SU-DHL-6 (cell line): Measurements from ENCODE around the gene CYSTM1.

Experiments
- H2AFZ ChIP-seq: fragments of 200-600 bp; sonication (generic); 2 replicates; pipeline ENCODE4 v1.6.1; 2014; ENCODE audit warnings: low read depth, mild to moderate bottlenecking, moderate library complexity, mixed read lengths, antibody characterized with exemption, low read length; ENCODE audit not compliant: severe bottlenecking
- H3F3A ChIP-seq: fragments of 200-600 bp; shearing (Covaris generic); 2 replicates; pipeline ENCODE4 v1.6.0; 2016; ENCODE audit warnings: antibody characterized with exemption, mild to moderate bottlenecking; ENCODE audit not compliant: insufficient read depth
- H3K27ac ChIP-seq: fragments of 200-600 bp; sonication (generic); 2 replicates; pipeline ENCODE4 v1.5.1; 2016; ENCODE audit warnings: low read depth, mild to moderate bottlenecking, low read length, moderate library complexity, mixed read lengths
- H3K27me3 ChIP-seq: fragments of 200-600 bp; sonication (generic), shearing (Covaris generic); 2 replicates; pipeline ENCODE4 v1.6.0; 2014; ENCODE audit warnings: mild to moderate bottlenecking, low read length
- H3K36me3 ChIP-seq: fragments of 200-600 bp; sonication (generic); 2 replicates; pipeline ENCODE4 v1.6.1; 2014; ENCODE audit warnings: mild to moderate bottlenecking, low read length, mixed read lengths
- H3K4me2 ChIP-seq: fragments of 300-600, 200-600 bp; shearing (Covaris generic), sonication (generic); 2 replicates; pipeline ENCODE4 v1.6.0; 2014; ENCODE audit warnings: low read length, low read depth, mild to moderate bottlenecking; ENCODE audit not compliant: poor library complexity, severe bottlenecking
- H3K4me3 ChIP-seq: fragments of 200-600 bp; sonication (generic); 2 replicates; pipeline ENCODE4 v1.5.1; 2014; ENCODE audit warnings: antibody characterized with exemption, low read length, mild to moderate bottlenecking, mixed read lengths; ENCODE audit not compliant: insufficient read depth, poor library complexity, severe bottlenecking
- H3K79me2 ChIP-seq: fragments of 200-600 bp; sonication (generic); 2 replicates; pipeline ENCODE4 v1.6.1; 2014; ENCODE audit warnings: mild to moderate bottlenecking, low read length, moderate library complexity; ENCODE audit not compliant: insufficient read depth
- H3K9ac ChIP-seq: fragments of 200-600 bp; sonication (generic); 2 replicates; pipeline ENCODE4 v1.7.0; 2014; ENCODE audit warnings: mild to moderate bottlenecking, low read length
- H3K9me2 ChIP-seq: fragments of 200-600 bp; sonication (generic); replicated peaks from 2 replicates; pipeline ENCODE4 v1.6.1; 2014; ENCODE audit warnings: low read length; ENCODE audit not compliant: insufficient read depth
- H3K9me3 ChIP-seq: fragments of 200-600 bp; sonication (generic); 2 replicates; pipeline ENCODE4 v1.6.1; 2014; ENCODE audit warnings: low read length, mixed read lengths; ENCODE audit not compliant: insufficient read depth
- H4K20me1 ChIP-seq: fragments of 200-600 bp; sonication (generic); 2 replicates; pipeline ENCODE4 v1.6.1; 2014; ENCODE audit warnings: low read depth, mild to moderate bottlenecking, antibody characterized with exemption, low read length, moderate library complexity, mixed read lengths
- EZH2phosphoT487 ChIP-seq: fragments of 200-600 bp; sonication (generic), shearing (Covaris generic); conservative IDR thresholded peaks from 2 replicates; pipeline ENCODE4 v1.6.1; 2018; ENCODE audit warnings: mild to moderate bottlenecking, antibody characterized with exemption, low read length, moderate library complexity, mixed read lengths
- TF ChIP-seq, protein P1 (sequence below): fragments of 200-600 bp; sonication (generic); IDR thresholded peaks from one replicate; pipeline ENCODE4 v1.5.1; 2017; ENCODE audit warnings: antibody characterized with exemption, mild to moderate bottlenecking, low read length, moderate library complexity; ENCODE audit not compliant: insufficient read depth, poor library complexity, severe bottlenecking

Gene CYSTM1

GRCh38 chr5:140136624-140137023 is 38.4 kb upstream of the CYSTM1 start:
- no peak overlapping the region for H3K4me3 ChIP-seq
- no peaks in the 10 kb centered on the region for H3K27me3 ChIP-seq
- no peaks in the 10 kb centered on the region for H3K9me3 ChIP-seq
- H2AFZ ChIP-seq, result no peak overlapping the region
- no peaks in the 10 kb centered on the region; the same call in 1 of the 2 replicates for H4K20me1 ChIP-seq
- H3K9me2 ChIP-seq, result no peaks in the 10 kb centered on the region
- H3K79me2 ChIP-seq, result no peaks in the 10 kb centered on the region
- TF ChIP-seq, protein P1, sequence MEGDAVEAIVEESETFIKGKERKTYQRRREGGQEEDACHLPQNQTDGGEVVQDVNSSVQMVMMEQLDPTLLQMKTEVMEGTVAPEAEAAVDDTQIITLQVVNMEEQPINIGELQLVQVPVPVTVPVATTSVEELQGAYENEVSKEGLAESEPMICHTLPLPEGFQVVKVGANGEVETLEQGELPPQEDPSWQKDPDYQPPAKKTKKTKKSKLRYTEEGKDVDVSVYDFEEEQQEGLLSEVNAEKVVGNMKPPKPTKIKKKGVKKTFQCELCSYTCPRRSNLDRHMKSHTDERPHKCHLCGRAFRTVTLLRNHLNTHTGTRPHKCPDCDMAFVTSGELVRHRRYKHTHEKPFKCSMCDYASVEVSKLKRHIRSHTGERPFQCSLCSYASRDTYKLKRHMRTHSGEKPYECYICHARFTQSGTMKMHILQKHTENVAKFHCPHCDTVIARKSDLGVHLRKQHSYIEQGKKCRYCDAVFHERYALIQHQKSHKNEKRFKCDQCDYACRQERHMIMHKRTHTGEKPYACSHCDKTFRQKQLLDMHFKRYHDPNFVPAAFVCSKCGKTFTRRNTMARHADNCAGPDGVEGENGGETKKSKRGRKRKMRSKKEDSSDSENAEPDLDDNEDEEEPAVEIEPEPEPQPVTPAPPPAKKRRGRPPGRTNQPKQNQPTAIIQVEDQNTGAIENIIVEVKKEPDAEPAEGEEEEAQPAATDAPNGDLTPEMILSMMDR, result no peak
- no peak for TF ChIP-seq EZH2phosphoT487
- H3K9ac ChIP-seq, result no peak overlapping the region
- H3F3A ChIP-seq, result no peaks in the 10 kb centered on the region
- no peak overlapping the region for H3K4me2 ChIP-seq
- no peak overlapping the region for H3K27ac ChIP-seq
- no peaks in the 10 kb centered on the region for H3K36me3 ChIP-seq

DNA sequence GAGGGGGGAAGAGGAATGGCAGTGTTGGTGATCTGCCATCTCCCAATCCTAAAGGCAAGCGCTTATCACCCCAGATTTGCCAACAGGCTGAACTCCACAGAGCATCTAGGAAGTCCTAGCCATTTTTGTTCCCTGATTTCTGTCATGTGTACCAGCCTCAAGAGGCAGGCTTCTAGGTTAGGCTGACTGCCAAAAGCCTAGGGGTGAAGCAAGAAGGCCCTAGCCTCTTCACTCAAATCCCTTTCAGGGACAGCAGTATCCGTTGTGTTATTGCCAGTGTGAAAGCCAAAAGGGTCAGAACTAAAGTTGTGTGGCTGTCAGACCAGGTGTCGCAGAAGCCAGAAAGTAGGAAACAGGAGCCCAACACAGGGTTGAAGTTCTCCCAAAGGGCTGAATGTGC is 34.6 kb upstream of the CYSTM1 start:
- no peaks in the 10 kb centered on the region for H3K79me2 ChIP-seq
- no peaks in the 10 kb centered on the region for H3F3A ChIP-seq
- H3K9me3 ChIP-seq, result no peaks in the 10 kb centered on the region
- H3K4me3 ChIP-seq, result no peak overlapping the region
- H3K9ac ChIP-seq, result no peak overlapping the region
- no peaks in the 10 kb centered on the region for H3K36me3 ChIP-seq
- no peak overlapping the region for H3K4me2 ChIP-seq
- H3K9me2 ChIP-seq, result no peaks in the 10 kb centered on the region
- no peak overlapping the region for H2AFZ ChIP-seq
- no peak overlapping the region for H3K27ac ChIP-seq
- H4K20me1 ChIP-seq, result no peaks in the 10 kb centered on the region; the same call in 1 of the 2 replicates
- H3K27me3 ChIP-seq, result no peaks in the 10 kb centered on the region
- TF ChIP-seq EZH2phosphoT487, result no peak
- TF ChIP-seq, protein P1, result no peak

DNA sequence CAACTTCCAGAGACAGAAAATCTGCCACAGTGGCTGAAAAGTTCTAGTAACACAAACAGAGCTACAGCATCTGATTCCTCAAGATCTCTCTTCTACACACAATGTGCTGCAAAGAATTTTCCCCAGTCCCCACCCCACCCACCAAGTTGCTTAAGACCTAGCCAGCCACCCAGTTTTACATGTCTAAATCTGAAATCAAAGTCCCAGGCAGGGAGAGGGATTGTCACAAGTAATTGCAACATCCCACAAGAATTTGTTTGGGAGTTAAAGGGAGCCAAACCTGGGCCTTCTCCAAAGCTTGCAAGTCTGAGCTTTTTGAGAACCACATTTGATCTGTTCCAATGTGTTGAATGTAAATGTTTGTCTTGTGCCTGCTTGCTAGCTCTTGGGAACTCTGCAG is 33.7 kb upstream of the CYSTM1 start:
- H4K20me1 ChIP-seq, result no peaks in the 10 kb centered on the region; the same call in 1 of the 2 replicates
- no peak overlapping the region for H2AFZ ChIP-seq
- H3K27ac ChIP-seq, result no peak overlapping the region
- H3F3A ChIP-seq, result no peaks in the 10 kb centered on the region
- H3K9ac ChIP-seq, result no peak overlapping the region
- no peaks in the 10 kb centered on the region for H3K27me3 ChIP-seq
- no peaks in the 10 kb centered on the region for H3K36me3 ChIP-seq
- H3K9me2 ChIP-seq, result no peaks in the 10 kb centered on the region
- H3K9me3 ChIP-seq, result no peaks in the 10 kb centered on the region
- TF ChIP-seq, protein P1, result no peak
- TF ChIP-seq EZH2phosphoT487, result no peak
- H3K4me3 ChIP-seq, result no peak overlapping the region
- no peaks in the 10 kb centered on the region for H3K79me2 ChIP-seq
- no peak overlapping the region for H3K4me2 ChIP-seq

DNA sequence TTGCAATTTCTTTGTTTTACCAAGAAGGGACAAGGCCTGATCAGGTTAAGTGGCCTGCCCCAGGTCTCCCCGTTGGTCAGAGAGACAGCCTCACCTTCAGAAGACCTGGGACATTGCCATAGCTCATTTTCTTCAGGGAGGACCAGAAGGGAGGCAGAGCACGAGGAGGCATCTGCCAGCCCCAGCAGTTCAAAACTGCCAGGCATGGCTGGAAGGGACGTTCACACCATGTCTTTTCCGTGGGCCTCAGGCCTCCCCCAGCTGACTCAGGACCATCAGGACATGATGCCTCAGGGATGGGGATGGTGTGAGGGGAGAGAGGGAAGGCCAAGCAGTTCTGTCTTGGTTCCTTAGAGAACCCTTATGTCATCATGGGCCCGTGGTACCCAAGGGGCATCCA is 32.7 kb upstream of the CYSTM1 start:
- Histone ChIP-seq H3K9ac (no peak overlapping the region), H3K9me3 (no peaks in the 10 kb centered on the region), H3K4me2 (no peak overlapping the region), H3K27ac (no peak overlapping the region), H3K27me3 (no peaks in the 10 kb centered on the region), H3K9me2 (no peaks in the 10 kb centered on the region), H3K4me3 (no peak overlapping the region), H3K79me2 (no peaks in the 10 kb centered on the region), H3F3A (no peaks in the 10 kb centered on the region), H4K20me1 (no peaks in the 10 kb centered on the region; the same call in 1 of the 2 replicates), H2AFZ (no peak overlapping the region), H3K36me3 (no peaks in the 10 kb centered on the region)
- TF ChIP-seq, protein P1, result no peak
- TF ChIP-seq EZH2phosphoT487, result no peak
